Activated effector memory CD4-positive, alpha-beta T cell treated with anti-CD3 and anti-CD28 coated beads, Interleukin-2, amount 50 U/mL, for 16 hours (primary cell): Measurements from ENCODE around the gene PLSCR5.

Experiments used
- DNase-seq: peaks from one replicate; pipeline ENCODE4 v3.0.0-alpha.2; 2020

Gene PLSCR5

GRCh38 chr3:146543461-146544001 lies 61.6 kb downstream of the PLSCR5 start:
- no peak for DNase-seq

GRCh38 chr3:146542978-146543377 lies 62.2 kb downstream of the PLSCR5 start:
- no peak for DNase-seq

GRCh38 chr3:146542179-146542578 lies 63.0 kb downstream of the PLSCR5 start:
- DNase-seq, result no peak

- DNase-seq, result no peak
Measured at GRCh38 chr3:146540978-146541377, 64.2 kb downstream of the PLSCR5 start.

GRCh38 chr3:146540236-146540635 lies 64.9 kb downstream of the PLSCR5 start:
- no peak for DNase-seq

GRCh38 chr3:146539315-146539714 lies 65.8 kb downstream of the PLSCR5 start:
- no peak for DNase-seq

GRCh38 chr3:146537603-146538002 lies 67.5 kb downstream of the PLSCR5 start:
- DNase-seq, result no peak

GRCh38 chr3:146536681-146537080 lies 68.5 kb downstream of the PLSCR5 start:
- no peak for DNase-seq
